ENCODE results near the gene TOP2A. TPM values are rescaled to one million over a fixed set of nuclear protein-coding genes. Genes with fewer than 3 reads are reported as not detected.

The TOP2A gene
- polyA plus RNA-seq, 1 donor from 2014 or later = 7.8 TPM

GRCh38 chr17:40343219-40344119 lies 74.2 kb downstream of the TOP2A start:
- Histone ChIP-seq H3K27me3 (ENCODE audit: insufficient read depth, low read depth, low read length) (no peaks in the 10 kb centered on the region), H3K27ac (ENCODE audit: low read length) (peak overlapping the region; percentile 88), H3K9ac (ENCODE audit: low read length) (peak overlapping the region; percentile 97)

More at GRCh38 chr17:40343219-40344119, 74.2 kb downstream of the TOP2A start:
- no peaks in the 10 kb centered on the region for H4K20me1 ChIP-seq (ENCODE audit: insufficient read depth)
- H3K9me2 ChIP-seq (ENCODE audit: insufficient read depth, low read length) = no peaks in the 10 kb centered on the region
- no peaks in the 10 kb centered on the region for H3K36me3 ChIP-seq (ENCODE audit: insufficient read depth, low read length)
- peaks cover 70% of the 10 kb centered on the region for H3K79me2 ChIP-seq (replicated peaks; ENCODE audit: insufficient read depth, low read length)
- H2AFZ ChIP-seq (ENCODE audit: low read depth, low read length) = no peak overlapping the region
- H3K4me3 ChIP-seq (ENCODE audit: low read length) = peak overlapping the region; percentile 91
- TF ChIP-seq TAF1 (IDR thresholded peaks at IDR 0.05; ENCODE audit: low read depth) = no peak
- TF ChIP-seq REST (IDR thresholded peaks at IDR 0.05; ENCODE audit: borderline replicate concordance) = no peak
- TF ChIP-seq SMC3 (conservative IDR thresholded peaks at IDR 0.05; ENCODE audit: poor library complexity) = no peak
- no peak for TF ChIP-seq MXI1 (conservative IDR thresholded peaks at IDR 0.05; ENCODE audit: poor library complexity, severe bottlenecking)
- TF ChIP-seq, protein P1, sequence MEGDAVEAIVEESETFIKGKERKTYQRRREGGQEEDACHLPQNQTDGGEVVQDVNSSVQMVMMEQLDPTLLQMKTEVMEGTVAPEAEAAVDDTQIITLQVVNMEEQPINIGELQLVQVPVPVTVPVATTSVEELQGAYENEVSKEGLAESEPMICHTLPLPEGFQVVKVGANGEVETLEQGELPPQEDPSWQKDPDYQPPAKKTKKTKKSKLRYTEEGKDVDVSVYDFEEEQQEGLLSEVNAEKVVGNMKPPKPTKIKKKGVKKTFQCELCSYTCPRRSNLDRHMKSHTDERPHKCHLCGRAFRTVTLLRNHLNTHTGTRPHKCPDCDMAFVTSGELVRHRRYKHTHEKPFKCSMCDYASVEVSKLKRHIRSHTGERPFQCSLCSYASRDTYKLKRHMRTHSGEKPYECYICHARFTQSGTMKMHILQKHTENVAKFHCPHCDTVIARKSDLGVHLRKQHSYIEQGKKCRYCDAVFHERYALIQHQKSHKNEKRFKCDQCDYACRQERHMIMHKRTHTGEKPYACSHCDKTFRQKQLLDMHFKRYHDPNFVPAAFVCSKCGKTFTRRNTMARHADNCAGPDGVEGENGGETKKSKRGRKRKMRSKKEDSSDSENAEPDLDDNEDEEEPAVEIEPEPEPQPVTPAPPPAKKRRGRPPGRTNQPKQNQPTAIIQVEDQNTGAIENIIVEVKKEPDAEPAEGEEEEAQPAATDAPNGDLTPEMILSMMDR (IDR thresholded peaks at IDR 0.05; ENCODE audit: poor library complexity, severe bottlenecking) = no peak
- no peak for TF ChIP-seq RAD21 (conservative IDR thresholded peaks at IDR 0.05)
- TF ChIP-seq EP300 (conservative IDR thresholded peaks at IDR 0.05; ENCODE audit: poor library complexity, severe bottlenecking) = no peak
- TF ChIP-seq EZH2 (IDR thresholded peaks at IDR 0.05; ENCODE audit: borderline replicate concordance, insufficient read depth, low read length, poor library complexity, severe bottlenecking) = no peak
- no peak for TF ChIP-seq POLR2AphosphoS5 (IDR thresholded peaks at IDR 0.05)
- H3F3A ChIP-seq (ENCODE audit: insufficient read depth, low read length, poor library complexity, severe bottlenecking) = peaks cover 2% of the 10 kb centered on the region
- no peaks in the 10 kb centered on the region for H3K9me3 ChIP-seq (ENCODE audit: low read length)
- H3K4me2 ChIP-seq (ENCODE audit: low read length) = peak overlapping the region; percentile 78

Measured in neural cell (in vitro differentiated cells).